H1 (cell line): ENCODE data around the gene VIPR2. TPM values are rescaled to one million over a fixed set of nuclear protein-coding genes. Genes with fewer than 3 reads are reported as not detected.

Experiments
- CTCF ChIA-PET: fragments of 300-600 bp; sonication (Branson Sonifier 250); formaldehyde crosslinking; loops from one replicate; lab custom pipeline; 2021; ENCODE audit not compliant: partially characterized antibody; lab: Charles Lee
- POLR2A ChIA-PET: fragments of 300-600 bp; sonication (Branson Sonifier 250); formaldehyde crosslinking; loops from one replicate; lab custom pipeline; 2021; ENCODE audit warnings: inconsistent platforms; ENCODE audit not compliant: partially characterized antibody; lab: Charles Lee
- DNase-seq, 2 experiments: peaks; one replicate each; pipeline versions ENCODE4 v3.0.0 to v3.0.0-alpha.2; 2010 to 2022; ENCODE audit warnings: low spot score in 2 of 2, low read depth in 1 of 2, mixed read lengths in 1 of 2
- FAIRE-seq: peaks from 2 replicates; lab custom pipeline; 2011; peaks lifted over from hg19 to GRCh38; lab: Jason Lieb, UNC
- H2AFZ ChIP-seq: 2 replicates; pipeline ENCODE4 v1.8.1; 2012; ENCODE audit warnings: low read length, inconsistent platforms
- H2AK5ac ChIP-seq: 2 replicates; pipeline ENCODE4 v1.6.1; 2013; ENCODE audit warnings: low read depth, low read length
- H2BK120ac ChIP-seq: replicated peaks from 2 replicates; pipeline ENCODE3; 2013; ENCODE audit warnings: low read depth, low read length, inconsistent platforms
- H2BK12ac ChIP-seq: 2 replicates; pipeline ENCODE4 v1.6.1; 2013; ENCODE audit warnings: low read depth, low read length
- H2BK15ac ChIP-seq: 2 replicates; pipeline ENCODE4 v1.6.1; 2013; ENCODE audit warnings: low read length
- H2BK20ac ChIP-seq: 2 replicates; pipeline ENCODE4 v1.6.1; 2013; ENCODE audit warnings: low read length
- H2BK5ac ChIP-seq: 2 replicates; pipeline ENCODE4 v1.6.1; 2013; ENCODE audit warnings: low read depth, low read length
- H3K14ac ChIP-seq: 2 replicates; pipeline ENCODE4 v1.6.1; 2013; ENCODE audit warnings: inconsistent platforms; ENCODE audit not compliant: insufficient read length
- H3K18ac ChIP-seq: 2 replicates; pipeline ENCODE4 v1.6.1; 2013; ENCODE audit warnings: low read length; ENCODE audit errors: extremely low read depth
- H3K23ac ChIP-seq: 2 replicates; pipeline ENCODE4 v1.6.1; 2013; ENCODE audit warnings: inconsistent platforms; ENCODE audit not compliant: insufficient read length
- H3K23me2 ChIP-seq: 2 replicates; pipeline ENCODE4 v1.6.1; 2013; ENCODE audit warnings: low read depth, low read length
- H3K27ac ChIP-seq: 2 replicates; pipeline ENCODE4 v1.6.1; 2011; ENCODE audit warnings: low read depth, low read length, inconsistent platforms
- H3K27me3 ChIP-seq, 4 experiments: replicated peaks in 1 of 4; 1 replicate in 1 of 4; 2 replicates in 3 of 4; pipeline versions ENCODE4 v1.6.1 to v1.8.1; 2011 to 2013; ENCODE audit warnings: low read length in 3 of 4, mild to moderate bottlenecking in 3 of 4, inconsistent platforms in 2 of 4, mixed read lengths in 2 of 4, moderate library complexity in 1 of 4; ENCODE audit not compliant: control insufficient read depth in 3 of 4, insufficient read depth in 3 of 4; ENCODE audit errors: extremely low read depth in 1 of 4
- H3K36me3 ChIP-seq, 4 experiments: 2 replicates each; pipeline versions ENCODE4 v1.6.1 to v1.8.1; 2011 to 2013; ENCODE audit warnings: mild to moderate bottlenecking in 4 of 4, low read length in 3 of 4, moderate library complexity in 2 of 4, control low read depth in 1 of 4, inconsistent platforms in 1 of 4; ENCODE audit not compliant: insufficient read depth in 4 of 4, control insufficient read depth in 2 of 4
- H3K4ac ChIP-seq: replicated peaks from 2 replicates; pipeline ENCODE3; 2013; ENCODE audit warnings: low read length, low read depth, mixed read lengths, inconsistent platforms; ENCODE audit not compliant: insufficient read length
- H3K4me1 ChIP-seq, 4 experiments: replicated peaks in 1 of 4; 1 replicate in 1 of 4; 2 replicates in 3 of 4; pipeline versions ENCODE4 v1.6.1 to v1.8.1; 2011 to 2013; ENCODE audit warnings: low read length in 3 of 4, inconsistent platforms in 2 of 4, mixed read lengths in 1 of 4; ENCODE audit not compliant: insufficient read depth in 4 of 4, control insufficient read depth in 3 of 4
- H3K4me2 ChIP-seq, 2 experiments: 2 replicates each; pipeline versions ENCODE4 v1.6.1 to v1.8.1; 2011 to 2013; ENCODE audit warnings: low read depth in 2 of 2, low read length in 2 of 2, control low read depth in 1 of 2, inconsistent platforms in 1 of 2, mild to moderate bottlenecking in 1 of 2; ENCODE audit not compliant: insufficient read depth in 1 of 2
- H3K4me3 ChIP-seq, 4 experiments: fragments of 200-600, 300-600 bp in 1 of 4; sonication (generic), shearing (Covaris generic), sonication (Bioruptor Twin) in 1 of 4; 2 replicates each; pipeline versions ENCODE4 v1.5.1 to v1.8.1; 2011 to 2016; ENCODE audit warnings: low read length in 4 of 4, low read depth in 3 of 4, control low read depth in 2 of 4, inconsistent platforms in 2 of 4, mild to moderate bottlenecking in 2 of 4, mixed read lengths in 1 of 4, moderate library complexity in 1 of 4; ENCODE audit not compliant: insufficient read depth in 2 of 4; ENCODE audit errors: extremely low read depth in 1 of 4
- H3K56ac ChIP-seq: replicated peaks from 2 replicates; pipeline ENCODE3; 2013; ENCODE audit warnings: low read depth, mild to moderate bottlenecking, mixed read lengths, low read length, inconsistent platforms; ENCODE audit not compliant: insufficient read length
- H3K79me1 ChIP-seq: 2 replicates; pipeline ENCODE4 v1.6.1; 2013; ENCODE audit warnings: low read depth, low read length, control low read depth
- H3K79me2 ChIP-seq, 2 experiments: 2 replicates each; pipeline versions ENCODE4 v1.6.1 to v1.8.1; 2012 to 2013; ENCODE audit warnings: low read length in 2 of 2, mild to moderate bottlenecking in 2 of 2, inconsistent platforms in 1 of 2; ENCODE audit not compliant: insufficient read depth in 2 of 2, control insufficient read depth in 1 of 2
- H3K9ac ChIP-seq, 4 experiments: replicated peaks in 1 of 4; 1 replicate in 1 of 4; 2 replicates in 3 of 4; pipeline versions ENCODE4 v1.6.1 to v1.8.1; 2011 to 2013; ENCODE audit warnings: low read depth in 3 of 4, low read length in 3 of 4, control low read depth in 2 of 4, mild to moderate bottlenecking in 2 of 4, moderate library complexity in 2 of 4, inconsistent platforms in 1 of 4; ENCODE audit errors: extremely low read depth in 1 of 4
- H3K9me3 ChIP-seq, 2 experiments: 2 replicates each; pipeline versions ENCODE4 v1.6.1 to v1.8.1; 2012 to 2013; ENCODE audit warnings: mild to moderate bottlenecking in 2 of 2, moderate library complexity in 2 of 2, control low read depth in 1 of 2, inconsistent platforms in 1 of 2, low read depth in 1 of 2, low read length in 1 of 2, mixed read lengths in 1 of 2; ENCODE audit not compliant: insufficient read depth in 2 of 2
- H4K20me1 ChIP-seq, 2 experiments: replicated peaks in 1 of 2; 2 replicates each; pipeline versions ENCODE3 to v1.8.1; 2011 to 2013; ENCODE audit warnings: inconsistent platforms in 2 of 2, low read length in 2 of 2, mild to moderate bottlenecking in 1 of 2; ENCODE audit not compliant: insufficient read depth in 2 of 2, control insufficient read depth in 1 of 2
- H4K5ac ChIP-seq: 2 replicates; pipeline ENCODE4 v1.6.1; 2013; ENCODE audit warnings: low read length, low read depth, mixed read lengths, inconsistent platforms; ENCODE audit not compliant: insufficient read length
- H4K8ac ChIP-seq: 2 replicates; pipeline ENCODE4 v1.8.0; 2013; ENCODE audit warnings: mild to moderate bottlenecking, moderate library complexity, low read length, inconsistent platforms; ENCODE audit not compliant: insufficient read depth; ENCODE audit errors: extremely low read depth
- H4K91ac ChIP-seq: replicated peaks from 2 replicates; pipeline ENCODE3; 2013; ENCODE audit warnings: low read length, mixed read lengths, inconsistent platforms; ENCODE audit not compliant: insufficient read length
- CHD2 ChIP-seq: IDR thresholded peaks from 2 replicates; pipeline ENCODE4 v1.6.1; 2012; ENCODE audit warnings: low read length, improper control_type of control experiment
- HDAC2 ChIP-seq, 2 experiments: fragments of 300-600 bp in 1 of 2; sonication (generic) in 1 of 2; IDR thresholded peaks; 2 replicates each; pipeline ENCODE4 v1.6.1; 2011 to 2012; ENCODE audit warnings: low read depth in 2 of 2, low read length in 2 of 2, mild to moderate bottlenecking in 2 of 2, moderate library complexity in 2 of 2, borderline replicate concordance in 1 of 2, inconsistent platforms in 1 of 2
- KDM4A ChIP-seq: IDR thresholded peaks from one replicate; pipeline ENCODE4 v1.7.1; 2012; ENCODE audit warnings: low read depth, mild to moderate bottlenecking, moderate library complexity, low read length, inconsistent platforms; ENCODE audit not compliant: severe bottlenecking
- RAD21 ChIP-seq, 2 experiments: IDR thresholded peaks in 1 of 2; conservative IDR thresholded peaks in 1 of 2; 2 replicates each; pipeline ENCODE4 v1.6.1; 2011; ENCODE audit warnings: low read depth in 2 of 2, low read length in 2 of 2, improper control_type of control experiment in 1 of 2, inconsistent platforms in 1 of 2, mild to moderate bottlenecking in 1 of 2, moderate library complexity in 1 of 2
- WGBS, 2 experiments: shearing (Covaris generic) in 1 of 2; methylation state at CpG; one replicate each; pipeline versions ENCODE4 v1.1.6 to v1.1.7; 2013 to 2015; ENCODE audit warnings: low lambda C conversion rate in 2 of 2, mixed read lengths in 2 of 2, inconsistent platforms in 1 of 2, low coverage in 1 of 2, missing lambda C conversion rate in 1 of 2; ENCODE audit not compliant: insufficient replicate concordance in 2 of 2, insufficient coverage in 1 of 2, insufficient read length in 1 of 2; ENCODE audit errors: extremely low coverage in 1 of 2, missing lambda C conversion rate in 1 of 2; 5-methylcytosine and 5-hydroxymethylcytosine counted together
- polyA plus RNA-seq, 7 experiments: library from polyadenylated mRNA; depleted of rRNA in 3 of 7; stranded (reverse) in 5 of 7; unstranded in 2 of 7; fragments of >200 nt in 5 of 7; fragments of 200-250 nt in 2 of 7; gene quantifications; 1 replicate in 5 of 7; 2 replicates in 1 of 7; 4 replicates in 1 of 7; pipeline versions ENCODE4 v1.2.1 to v1.2.3, GENCODE V29; 2011 to 2013; ENCODE audit warnings: missing spikeins in 2 of 7, mixed read lengths in 2 of 7
- total RNA-seq: library from RNA; stranded (reverse); fragmentation: NEBNext Ultra II Directional; extraction: Animal tissue kit (Norgen Biotek cat#: 25700); gene quantifications from 2 replicates; pipeline ENCODE4 v1.2.1, GENCODE V29; 2021
- TF ChIP-seq, protein P1 (sequence below): IDR thresholded peaks from 2 replicates; pipeline ENCODE4 v1.6.1; 2011; ENCODE audit warnings: low read depth, mild to moderate bottlenecking, low read length; ENCODE audit not compliant: insufficient read depth
- TF ChIP-seq, protein P2 (sequence below), 3 experiments: IDR thresholded peaks; 1 replicate in 2 of 3; 2 replicates in 1 of 3; pipeline versions ENCODE4 v1.5.1 to v1.6.1; 2011; ENCODE audit warnings: low read length in 3 of 3, mild to moderate bottlenecking in 3 of 3, inconsistent platforms in 2 of 3, low read depth in 1 of 3, moderate library complexity in 1 of 3; ENCODE audit not compliant: insufficient read depth in 1 of 3; ENCODE audit errors: control extremely low read depth in 1 of 3

Gene VIPR2
- total and polyA plus RNA-seq, 2 of the 8 experiments (the other 6 are each of a cell fraction or from before 2014, with no cell fraction given), result 2.4 to 6.3 TPM

DNA sequence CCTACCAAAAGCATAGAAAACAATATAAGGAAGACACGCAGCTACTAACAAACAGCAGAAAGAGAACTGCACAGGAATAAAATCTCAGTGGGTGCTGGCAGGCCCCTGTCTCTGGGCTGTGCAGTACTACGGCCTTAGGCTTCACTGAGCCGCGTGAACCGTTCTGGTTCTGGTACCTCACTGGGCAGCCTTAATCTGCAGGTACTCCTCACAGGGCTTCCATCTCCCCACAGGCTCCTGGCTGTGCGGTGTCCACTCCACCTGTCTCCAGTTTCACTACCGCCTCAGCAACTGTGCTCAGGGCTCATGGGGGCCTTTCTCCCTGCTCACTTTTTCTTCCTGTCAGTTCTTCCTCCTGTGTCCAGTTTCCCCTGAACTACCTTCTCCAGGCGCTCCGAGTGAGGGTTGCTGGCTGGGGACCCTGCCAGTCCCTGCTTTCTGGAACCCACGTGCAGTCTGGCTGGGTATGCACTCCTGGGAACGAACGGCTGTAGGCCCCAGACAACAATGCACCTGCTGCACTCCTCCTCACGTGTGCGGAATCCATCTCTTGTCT is 75.7 kb downstream of the VIPR2 start:
- no peak overlapping the region for H2AFZ ChIP-seq
- no peak overlapping the region for H3K4me2 ChIP-seq
- H3K79me1 ChIP-seq, result no peaks in the 10 kb centered on the region
- H3K27me3 ChIP-seq, result no peaks in the 10 kb centered on the region
- H3K23me2 ChIP-seq, result no peaks in the 10 kb centered on the region
- H3K9me3 ChIP-seq, result no peaks in the 10 kb centered on the region
- FAIRE-seq, result no peak
- 0 out of 2 replicates have a peak overlapping the region, but pooled peaks have one; percentile 17 for H2BK12ac ChIP-seq
- H3K56ac ChIP-seq, result no peak overlapping the region
- H3K9ac ChIP-seq, result no peak overlapping the region
- no peak overlapping the region for H2AK5ac ChIP-seq
- no peaks in the 10 kb centered on the region for H3K4me1 ChIP-seq
- ChIA-PET POLR2A (no interaction called here), CTCF (no interaction called here)
- no peak overlapping the region for H3K23ac ChIP-seq
- whole genome bisulfite sequencing, 2 experiments, result 89% methylated on average over 14 of the region's 14 CpGs; no CpG with 5 or more reads in 1 of the 2 experiments
- H3K14ac ChIP-seq, result no peak overlapping the region
- no peak overlapping the region for H3K18ac ChIP-seq
- H4K8ac ChIP-seq, result no peak overlapping the region
- H3K27ac ChIP-seq, result no peak overlapping the region
- H4K20me1 ChIP-seq, result no peaks in the 10 kb centered on the region
- H3K79me2 ChIP-seq, result no peaks in the 10 kb centered on the region
- no peak overlapping the region for H2BK120ac ChIP-seq
- no peak overlapping the region for H2BK20ac ChIP-seq
- H3K36me3 ChIP-seq, result no peaks in the 10 kb centered on the region
- no peak overlapping the region for H4K5ac ChIP-seq
- H4K91ac ChIP-seq, result no peak overlapping the region
- no peak overlapping the region for H3K4me3 ChIP-seq
- no peak overlapping the region for H2BK15ac ChIP-seq
- H3K4ac ChIP-seq, result no peak overlapping the region
- no peak overlapping the region for H2BK5ac ChIP-seq
- DNase-seq, result no peak
- TF ChIP-seq HDAC2 (IDR thresholded peaks at IDR 0.05; ENCODE audit: borderline replicate concordance in 1 of 2, low read depth in 2 of 2, low read length in 2 of 2) (no peak), KDM4A (no peak), CHD2 (no peak), RAD21 (IDR thresholded peaks at IDR 0.05 in 1 of 2, conservative IDR thresholded peaks at IDR 0.05 in 1 of 2; ENCODE audit: low read depth in 2 of 2, low read length in 2 of 2) (no peak)
- TF ChIP-seq, protein P1, sequence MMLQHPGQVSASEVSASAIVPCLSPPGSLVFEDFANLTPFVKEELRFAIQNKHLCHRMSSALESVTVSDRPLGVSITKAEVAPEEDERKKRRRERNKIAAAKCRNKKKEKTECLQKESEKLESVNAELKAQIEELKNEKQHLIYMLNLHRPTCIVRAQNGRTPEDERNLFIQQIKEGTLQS, result no peak
- TF ChIP-seq, protein P2, sequence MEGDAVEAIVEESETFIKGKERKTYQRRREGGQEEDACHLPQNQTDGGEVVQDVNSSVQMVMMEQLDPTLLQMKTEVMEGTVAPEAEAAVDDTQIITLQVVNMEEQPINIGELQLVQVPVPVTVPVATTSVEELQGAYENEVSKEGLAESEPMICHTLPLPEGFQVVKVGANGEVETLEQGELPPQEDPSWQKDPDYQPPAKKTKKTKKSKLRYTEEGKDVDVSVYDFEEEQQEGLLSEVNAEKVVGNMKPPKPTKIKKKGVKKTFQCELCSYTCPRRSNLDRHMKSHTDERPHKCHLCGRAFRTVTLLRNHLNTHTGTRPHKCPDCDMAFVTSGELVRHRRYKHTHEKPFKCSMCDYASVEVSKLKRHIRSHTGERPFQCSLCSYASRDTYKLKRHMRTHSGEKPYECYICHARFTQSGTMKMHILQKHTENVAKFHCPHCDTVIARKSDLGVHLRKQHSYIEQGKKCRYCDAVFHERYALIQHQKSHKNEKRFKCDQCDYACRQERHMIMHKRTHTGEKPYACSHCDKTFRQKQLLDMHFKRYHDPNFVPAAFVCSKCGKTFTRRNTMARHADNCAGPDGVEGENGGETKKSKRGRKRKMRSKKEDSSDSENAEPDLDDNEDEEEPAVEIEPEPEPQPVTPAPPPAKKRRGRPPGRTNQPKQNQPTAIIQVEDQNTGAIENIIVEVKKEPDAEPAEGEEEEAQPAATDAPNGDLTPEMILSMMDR (IDR thresholded peaks at IDR 0.05; ENCODE audit: control extremely low read depth in 1 of 3, insufficient read depth in 1 of 3, low read depth in 1 of 3, low read length in 3 of 3), result no peak
